LNCAP (cell line): ENCODE measurements around the gene PRR30.

Source experiments
- TF ChIP-seq, protein P1 (sequence below): fragments of 450-650 bp; IDR thresholded peaks from 2 replicates; pipeline ENCODE4 v1.5.1; 2017; ENCODE audit warnings: mild to moderate bottlenecking

Gene PRR30

GRCh38 chr2:27105981-27106380, 33.2 kb downstream of the PRR30 start:
- TF ChIP-seq, protein P1, sequence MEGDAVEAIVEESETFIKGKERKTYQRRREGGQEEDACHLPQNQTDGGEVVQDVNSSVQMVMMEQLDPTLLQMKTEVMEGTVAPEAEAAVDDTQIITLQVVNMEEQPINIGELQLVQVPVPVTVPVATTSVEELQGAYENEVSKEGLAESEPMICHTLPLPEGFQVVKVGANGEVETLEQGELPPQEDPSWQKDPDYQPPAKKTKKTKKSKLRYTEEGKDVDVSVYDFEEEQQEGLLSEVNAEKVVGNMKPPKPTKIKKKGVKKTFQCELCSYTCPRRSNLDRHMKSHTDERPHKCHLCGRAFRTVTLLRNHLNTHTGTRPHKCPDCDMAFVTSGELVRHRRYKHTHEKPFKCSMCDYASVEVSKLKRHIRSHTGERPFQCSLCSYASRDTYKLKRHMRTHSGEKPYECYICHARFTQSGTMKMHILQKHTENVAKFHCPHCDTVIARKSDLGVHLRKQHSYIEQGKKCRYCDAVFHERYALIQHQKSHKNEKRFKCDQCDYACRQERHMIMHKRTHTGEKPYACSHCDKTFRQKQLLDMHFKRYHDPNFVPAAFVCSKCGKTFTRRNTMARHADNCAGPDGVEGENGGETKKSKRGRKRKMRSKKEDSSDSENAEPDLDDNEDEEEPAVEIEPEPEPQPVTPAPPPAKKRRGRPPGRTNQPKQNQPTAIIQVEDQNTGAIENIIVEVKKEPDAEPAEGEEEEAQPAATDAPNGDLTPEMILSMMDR, result no peak

DNA sequence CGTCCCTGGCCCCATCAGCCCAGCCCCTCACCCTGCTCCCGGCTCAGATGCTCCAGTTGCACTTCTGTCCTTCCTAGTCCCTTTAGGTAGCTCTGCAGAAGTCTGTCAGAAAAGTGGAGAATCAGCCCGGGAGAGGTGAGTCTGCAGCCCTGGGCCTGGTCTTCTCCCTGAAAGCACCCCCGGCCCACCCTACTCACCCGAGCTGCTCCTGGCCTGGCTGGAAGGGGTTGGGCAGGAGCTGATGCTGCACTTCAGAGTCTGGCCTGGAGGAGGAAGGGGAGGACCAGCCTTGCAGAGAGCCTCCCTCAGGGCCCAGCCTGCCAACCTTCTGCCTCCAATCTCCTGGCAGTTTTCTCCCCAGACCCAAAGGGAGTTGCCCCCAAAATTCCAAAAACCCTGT, 36.9 kb downstream of the PRR30 start:
- TF ChIP-seq, protein P1, result no peak

DNA sequence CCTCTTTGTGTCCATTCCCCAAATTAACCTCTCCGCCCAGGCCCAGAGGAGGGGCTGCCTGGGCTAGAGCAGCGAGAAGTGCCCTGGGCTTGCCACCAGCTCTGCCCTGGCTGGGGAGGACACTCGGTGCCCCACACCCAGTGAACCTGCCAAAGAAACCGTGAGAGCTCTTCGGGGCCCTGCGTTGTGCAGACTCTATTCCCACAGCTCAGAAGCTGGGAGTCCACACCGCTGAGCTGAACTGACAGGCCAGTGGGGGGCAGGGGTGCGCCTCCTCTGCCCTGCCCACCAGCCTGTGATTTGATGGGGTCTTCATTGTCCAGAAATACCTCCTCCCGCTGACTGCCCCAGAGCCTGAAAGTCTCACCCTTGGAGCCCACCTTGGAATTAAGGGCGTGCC, 39.2 kb downstream of the PRR30 start:
- TF ChIP-seq, protein P1, result no peak

DNA sequence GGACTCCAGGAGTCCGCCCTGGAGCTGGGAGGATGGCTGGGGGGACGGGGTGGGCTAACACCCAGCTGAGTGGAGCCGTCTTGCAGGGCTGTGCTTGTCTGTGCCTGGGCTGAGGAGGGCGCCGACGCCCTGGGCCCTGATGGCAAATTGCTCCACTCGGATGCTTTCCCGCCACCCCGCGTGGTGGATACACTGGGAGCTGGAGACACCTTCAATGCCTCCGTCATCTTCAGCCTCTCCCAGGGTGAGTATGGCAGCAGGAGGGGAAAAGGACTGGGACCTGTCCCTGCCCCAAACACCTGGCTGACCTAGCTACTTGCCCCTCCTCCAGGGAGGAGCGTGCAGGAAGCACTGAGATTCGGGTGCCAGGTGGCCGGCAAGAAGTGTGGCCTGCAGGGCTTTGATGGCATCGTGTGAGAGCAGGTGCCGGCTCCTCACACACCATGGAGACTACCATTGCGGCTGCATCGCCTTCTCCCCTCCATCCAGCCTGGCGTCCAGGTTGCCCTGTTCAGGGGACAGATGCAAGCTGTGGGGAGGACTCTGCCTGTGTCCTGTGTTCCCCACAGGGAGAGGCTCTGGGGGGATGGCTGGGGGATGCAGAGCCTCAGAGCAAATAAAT, 39.8 kb downstream of the PRR30 start:
- TF ChIP-seq, protein P1, result no peak

DNA sequence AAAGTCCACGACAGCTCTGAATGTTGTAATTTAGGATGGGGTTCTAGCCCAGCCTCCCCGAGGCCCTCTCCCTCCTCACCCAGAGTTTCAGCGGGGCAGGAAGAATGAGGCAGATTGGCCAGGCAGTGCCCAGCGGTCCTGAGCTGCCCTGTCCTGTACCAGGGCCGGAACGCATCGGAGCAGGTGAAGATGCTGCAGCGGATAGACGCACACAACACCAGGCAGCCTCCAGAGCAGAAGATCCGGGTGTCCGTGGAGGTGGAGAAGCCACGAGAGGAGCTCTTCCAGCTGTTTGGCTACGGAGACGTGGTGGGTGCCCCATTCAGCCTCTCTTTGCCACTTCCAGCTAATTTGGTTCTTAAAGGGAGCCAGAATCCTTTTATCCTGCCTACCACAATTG, 41.9 kb downstream of the PRR30 start:
- TF ChIP-seq, protein P1, result no peak

DNA sequence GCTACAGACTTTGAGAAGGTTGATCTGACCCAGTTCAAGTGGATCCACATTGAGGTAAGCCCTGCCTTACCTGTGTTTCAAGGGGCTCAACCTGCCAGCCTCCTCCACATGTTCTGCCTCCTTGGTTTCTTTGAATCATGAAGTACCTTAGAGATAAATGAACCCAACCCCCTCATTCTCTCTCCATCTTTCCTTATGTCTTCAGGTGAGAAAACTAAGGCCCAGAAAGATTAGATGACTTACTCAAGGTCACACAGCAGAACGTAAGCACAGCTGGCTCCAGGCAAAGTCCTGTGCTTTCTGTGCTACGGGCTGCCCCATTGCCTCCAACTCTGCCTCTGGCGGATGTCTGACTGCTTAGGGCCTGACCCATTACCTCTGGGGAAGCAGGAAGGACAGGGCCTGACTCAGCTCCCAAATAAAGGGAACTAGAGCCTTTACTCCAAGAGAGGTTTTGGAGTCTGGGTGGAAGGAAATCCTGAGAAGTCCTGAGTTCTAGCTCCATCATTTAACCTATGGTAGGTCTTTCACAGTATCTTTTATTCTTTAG, 42.4 kb downstream of the PRR30 start:
- TF ChIP-seq, protein P1, result no peak

DNA sequence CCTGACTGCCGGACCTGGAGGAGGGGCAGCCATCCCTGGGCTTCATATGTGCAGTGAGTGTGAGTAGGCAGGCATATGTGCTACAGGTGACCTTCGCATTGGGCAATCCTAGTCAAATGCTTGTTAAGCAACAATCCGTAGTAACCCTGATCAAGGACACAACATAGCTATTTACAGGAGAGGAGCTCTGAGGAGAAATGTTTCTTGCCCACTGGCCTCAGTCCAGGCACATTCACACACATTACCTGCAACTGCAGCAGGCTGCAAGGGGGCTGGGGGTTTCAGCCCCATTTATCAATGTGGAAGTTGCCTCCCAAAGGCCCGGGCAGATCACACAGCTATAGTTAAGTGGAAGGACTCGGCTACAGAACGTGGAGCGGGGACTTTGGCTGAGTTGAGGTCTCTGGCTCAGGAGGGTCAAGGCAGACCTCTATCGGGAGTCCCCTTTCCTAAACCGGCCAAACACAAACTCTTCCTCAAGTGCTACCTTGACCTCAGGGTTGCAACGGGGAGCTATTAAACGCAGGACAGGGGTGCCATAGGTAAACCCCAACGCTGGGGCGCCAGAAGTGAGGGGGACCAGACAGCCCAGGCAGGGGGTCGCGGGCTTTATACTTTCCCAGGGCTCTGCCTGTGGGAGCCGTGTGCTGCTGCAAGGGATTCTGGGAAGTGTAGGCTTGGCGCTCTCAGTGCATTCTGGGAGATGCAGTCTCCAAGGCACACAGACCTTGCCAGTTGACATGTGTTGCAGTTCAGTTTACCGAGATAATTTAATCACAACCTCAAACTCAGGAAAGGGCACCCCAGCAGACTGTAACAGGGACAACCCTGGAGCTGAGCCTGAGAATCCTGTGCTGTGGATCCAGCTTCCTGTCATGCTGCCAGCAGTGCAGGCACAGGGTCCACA, 43.2 kb downstream of the PRR30 start:
- TF ChIP-seq, protein P1, result no peak
